GM12874 (cell line): ENCODE measurements around the gene CCNE1.

Source experiments
- TF ChIP-seq, protein P1 (sequence below): IDR thresholded peaks from 2 replicates; pipeline ENCODE4 v1.5.1; 2011; ENCODE audit warnings: low read depth, mild to moderate bottlenecking, control low read depth, low read length, moderate library complexity; ENCODE audit not compliant: insufficient read depth

Gene CCNE1

DNA sequence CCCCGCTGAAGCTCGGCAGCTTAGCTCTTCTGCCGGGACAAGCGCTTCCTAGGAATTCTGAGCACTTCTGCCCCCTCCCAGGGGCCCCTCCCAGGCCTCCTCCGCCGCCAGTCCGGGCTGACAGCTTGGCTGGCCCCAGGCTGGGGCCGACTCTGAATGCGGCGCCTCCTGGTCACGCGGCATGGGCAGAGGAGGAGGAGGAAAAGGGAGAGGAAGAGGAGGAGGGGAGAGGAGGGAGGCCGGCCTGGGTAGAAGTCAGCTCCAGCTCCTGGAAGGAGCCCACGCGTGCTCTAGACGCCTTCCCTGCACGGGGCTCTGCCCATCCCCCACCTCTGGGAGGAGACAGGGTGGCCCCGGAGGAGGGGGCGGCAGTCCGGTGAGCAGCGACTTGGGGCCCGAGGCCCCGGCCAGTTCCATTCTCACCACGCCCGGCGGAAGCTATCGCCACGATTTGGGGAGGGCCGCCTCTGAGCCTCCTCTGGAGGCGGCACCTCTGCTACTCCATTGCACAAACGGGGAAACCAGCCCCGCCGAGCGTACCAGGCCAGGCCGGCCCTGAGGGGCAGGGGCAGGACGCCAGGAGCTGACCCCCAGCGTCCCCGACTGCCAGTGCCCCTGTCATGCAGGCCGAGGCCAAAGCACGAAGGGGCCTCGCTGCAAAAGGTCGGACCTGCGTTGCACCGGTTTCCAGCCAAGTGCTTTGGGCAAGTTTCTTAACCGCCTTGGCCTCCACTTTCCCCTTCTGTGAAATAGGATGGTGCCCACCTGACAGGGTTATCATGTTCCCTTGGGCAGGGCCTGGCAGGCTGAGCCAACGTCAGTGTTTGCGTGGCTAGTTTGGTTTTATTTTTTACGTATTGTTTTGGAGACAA lies 31.6 kb downstream of the CCNE1 start:
- TF ChIP-seq, protein P1, sequence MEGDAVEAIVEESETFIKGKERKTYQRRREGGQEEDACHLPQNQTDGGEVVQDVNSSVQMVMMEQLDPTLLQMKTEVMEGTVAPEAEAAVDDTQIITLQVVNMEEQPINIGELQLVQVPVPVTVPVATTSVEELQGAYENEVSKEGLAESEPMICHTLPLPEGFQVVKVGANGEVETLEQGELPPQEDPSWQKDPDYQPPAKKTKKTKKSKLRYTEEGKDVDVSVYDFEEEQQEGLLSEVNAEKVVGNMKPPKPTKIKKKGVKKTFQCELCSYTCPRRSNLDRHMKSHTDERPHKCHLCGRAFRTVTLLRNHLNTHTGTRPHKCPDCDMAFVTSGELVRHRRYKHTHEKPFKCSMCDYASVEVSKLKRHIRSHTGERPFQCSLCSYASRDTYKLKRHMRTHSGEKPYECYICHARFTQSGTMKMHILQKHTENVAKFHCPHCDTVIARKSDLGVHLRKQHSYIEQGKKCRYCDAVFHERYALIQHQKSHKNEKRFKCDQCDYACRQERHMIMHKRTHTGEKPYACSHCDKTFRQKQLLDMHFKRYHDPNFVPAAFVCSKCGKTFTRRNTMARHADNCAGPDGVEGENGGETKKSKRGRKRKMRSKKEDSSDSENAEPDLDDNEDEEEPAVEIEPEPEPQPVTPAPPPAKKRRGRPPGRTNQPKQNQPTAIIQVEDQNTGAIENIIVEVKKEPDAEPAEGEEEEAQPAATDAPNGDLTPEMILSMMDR, result no peak

DNA sequence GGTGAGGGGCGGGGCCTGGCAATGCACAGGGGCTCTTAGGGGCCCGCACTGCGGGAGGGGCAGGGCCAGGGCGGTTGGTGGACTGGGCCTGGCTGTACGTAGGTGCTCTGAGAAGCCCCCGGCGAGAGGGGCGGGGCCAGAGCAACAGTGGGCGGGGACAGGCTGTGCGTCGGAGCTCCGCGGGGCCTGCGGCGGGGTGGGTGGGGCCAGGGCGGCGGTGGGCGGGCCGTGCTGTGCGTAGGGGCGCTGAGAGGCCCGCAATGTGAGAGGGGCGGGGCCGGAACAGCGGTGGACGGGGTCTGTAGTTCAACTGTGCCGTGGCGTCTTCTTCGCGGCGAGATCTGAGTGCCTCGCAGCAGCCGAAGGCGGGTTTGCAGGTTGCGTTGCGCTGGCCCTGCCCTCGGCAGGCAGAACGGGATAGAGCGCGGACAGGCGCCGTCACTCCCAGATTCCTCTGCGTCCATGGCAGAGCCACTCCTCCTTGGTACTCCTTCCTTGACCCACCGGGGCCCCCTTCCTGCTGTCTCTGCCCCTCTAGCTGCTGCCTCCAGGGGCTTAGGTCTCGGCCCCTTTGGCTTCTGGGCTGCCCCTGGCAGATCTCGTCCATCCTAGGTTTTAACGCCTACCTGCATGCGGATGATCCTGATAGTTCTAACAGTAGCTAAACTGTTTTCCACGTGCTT lies 33.2 kb downstream of the CCNE1 start:
- TF ChIP-seq, protein P1, result 0 out of 2 replicates have a peak, but pooled peaks have one; percentile 1

DNA sequence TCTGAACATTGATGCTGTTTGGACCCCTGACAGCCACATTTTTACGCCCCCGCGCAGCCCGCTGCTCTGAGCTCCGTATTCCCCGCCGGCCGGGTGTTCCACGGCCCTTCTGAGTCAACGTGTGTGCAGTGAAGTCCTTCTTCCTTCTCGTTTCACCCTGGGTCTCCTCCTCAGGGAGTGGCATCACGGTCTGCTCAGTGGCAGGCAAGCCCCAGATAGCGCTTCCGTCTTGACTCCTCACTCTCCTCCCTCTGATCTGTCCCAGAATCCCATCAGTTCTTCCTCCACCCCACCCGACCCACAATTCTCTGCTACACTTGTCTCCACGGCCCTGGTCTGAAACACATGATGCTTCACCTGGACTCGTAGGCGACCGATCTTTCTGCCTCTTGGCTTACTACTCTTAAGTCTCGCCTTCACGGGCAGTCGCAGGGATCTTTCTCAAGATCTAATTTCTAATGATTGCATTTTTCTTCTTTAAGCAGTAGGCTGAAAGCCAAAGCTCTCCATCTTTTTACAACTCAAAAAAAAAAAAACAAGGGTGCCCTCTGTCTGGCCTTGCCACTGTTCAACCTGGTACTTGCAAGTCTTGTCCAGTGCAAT lies 33.9 kb downstream of the CCNE1 start:
- TF ChIP-seq, protein P1, result no peak

DNA sequence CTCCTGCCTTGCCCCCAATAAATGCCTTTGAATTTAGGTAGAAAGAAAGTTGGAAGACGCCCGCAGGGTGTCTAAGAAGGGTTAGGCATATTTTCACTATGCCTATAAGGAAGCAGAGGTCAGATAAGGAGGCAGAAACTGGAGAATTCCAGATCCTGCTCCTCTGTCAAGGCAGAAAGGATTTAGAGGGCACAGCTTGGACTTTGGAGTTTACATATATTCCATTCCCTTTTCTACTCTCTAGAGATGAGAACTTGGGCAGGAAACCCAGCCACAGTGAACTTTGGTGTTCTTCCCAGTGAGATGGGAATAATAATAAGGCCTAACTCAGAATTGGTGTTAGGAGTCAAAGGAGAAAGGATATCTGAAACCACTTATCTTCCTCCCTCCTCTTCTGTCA lies 37.4 kb downstream of the CCNE1 start:
- TF ChIP-seq, protein P1, result no peak

- TF ChIP-seq, protein P1, result no peak
Observed at GRCh38 chr19:29850482-29850881, 38.7 kb downstream of the CCNE1 start.

DNA sequence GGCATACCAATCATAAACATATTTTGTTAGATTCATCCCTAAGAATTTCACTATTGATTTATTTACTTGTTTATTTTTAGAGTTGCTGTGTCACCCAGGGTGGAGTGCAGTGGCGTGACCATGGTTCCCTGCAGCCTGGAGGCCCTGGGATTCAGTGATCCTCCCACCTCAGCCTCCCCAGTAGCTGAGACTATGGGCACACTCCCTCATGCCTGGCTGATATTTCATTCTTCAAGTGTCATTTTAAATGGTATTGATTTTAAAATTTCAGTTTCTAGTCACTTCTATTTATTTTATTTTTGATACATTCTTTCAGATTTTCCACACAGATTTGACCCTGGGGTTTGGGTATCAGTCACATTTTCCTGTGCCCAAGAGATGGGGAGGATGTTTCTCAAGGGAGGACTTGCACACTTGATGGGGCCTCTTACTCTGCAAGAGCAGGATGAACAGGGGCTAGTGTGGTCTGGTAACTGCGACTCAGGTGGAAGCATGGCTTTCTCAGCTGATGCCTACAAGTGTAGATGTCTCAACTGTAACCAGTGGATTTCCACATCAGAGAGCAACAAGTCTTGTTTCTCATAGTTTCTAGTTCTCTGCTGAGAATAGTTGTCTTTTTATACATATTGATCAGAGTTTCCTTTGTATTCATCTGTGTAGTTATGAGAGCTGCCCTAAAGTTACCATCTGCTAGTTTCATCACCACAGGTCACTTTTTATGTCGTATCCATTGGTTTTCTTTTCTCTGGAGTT lies 40.2 kb downstream of the CCNE1 start:
- TF ChIP-seq, protein P1, result no peak
